D721Med (cell line): ENCODE data around the gene ADSS2.

ENCODE experiments used
- DNase-seq: peaks from one replicate; pipeline ENCODE4 v3.0.0; 2011; ENCODE audit warnings: low spot score; ENCODE audit not compliant: insufficient read length
- FAIRE-seq: peaks from 2 replicates; lab custom pipeline; 2011; peaks lifted over from hg19 to GRCh38; lab: Jason Lieb, UNC
- TF ChIP-seq, protein P1 (sequence below): IDR thresholded peaks from 2 replicates; pipeline ENCODE4 v1.5.1; 2012; ENCODE audit warnings: mild to moderate bottlenecking, control low read depth; ENCODE audit not compliant: insufficient read depth; ENCODE audit errors: missing control alignments

Gene ADSS2

DNA sequence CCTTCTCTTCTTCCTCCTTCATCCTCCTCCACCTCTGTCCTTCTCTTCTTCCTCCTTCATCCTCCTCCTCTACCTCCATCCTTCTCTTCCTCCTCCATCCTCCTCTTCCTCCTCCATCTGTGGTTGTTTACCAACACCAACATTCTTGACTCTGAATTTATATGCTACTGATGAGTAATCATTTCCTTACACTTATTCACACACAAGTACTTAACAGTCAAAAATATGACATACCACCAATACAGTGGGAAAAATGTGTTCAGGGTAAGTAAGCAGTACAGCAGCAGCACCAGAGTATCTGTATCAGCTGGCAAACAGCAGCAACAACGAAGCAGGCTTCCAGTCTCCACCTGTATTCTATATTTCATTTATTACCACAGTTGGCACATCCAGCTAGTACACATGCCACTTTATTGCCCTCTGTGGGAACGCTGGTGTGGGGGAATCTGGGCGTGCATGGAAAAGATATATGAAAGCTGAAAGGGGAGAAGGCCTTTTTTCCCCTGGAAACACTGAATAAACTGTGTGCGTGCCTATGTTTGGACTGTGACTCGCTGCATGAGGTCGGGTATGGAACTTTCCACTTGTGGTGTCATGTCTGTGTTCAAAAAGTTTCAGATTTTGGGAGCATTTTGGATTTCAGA, 16.0 kb downstream of the ADSS2 start:
- TF ChIP-seq, protein P1, sequence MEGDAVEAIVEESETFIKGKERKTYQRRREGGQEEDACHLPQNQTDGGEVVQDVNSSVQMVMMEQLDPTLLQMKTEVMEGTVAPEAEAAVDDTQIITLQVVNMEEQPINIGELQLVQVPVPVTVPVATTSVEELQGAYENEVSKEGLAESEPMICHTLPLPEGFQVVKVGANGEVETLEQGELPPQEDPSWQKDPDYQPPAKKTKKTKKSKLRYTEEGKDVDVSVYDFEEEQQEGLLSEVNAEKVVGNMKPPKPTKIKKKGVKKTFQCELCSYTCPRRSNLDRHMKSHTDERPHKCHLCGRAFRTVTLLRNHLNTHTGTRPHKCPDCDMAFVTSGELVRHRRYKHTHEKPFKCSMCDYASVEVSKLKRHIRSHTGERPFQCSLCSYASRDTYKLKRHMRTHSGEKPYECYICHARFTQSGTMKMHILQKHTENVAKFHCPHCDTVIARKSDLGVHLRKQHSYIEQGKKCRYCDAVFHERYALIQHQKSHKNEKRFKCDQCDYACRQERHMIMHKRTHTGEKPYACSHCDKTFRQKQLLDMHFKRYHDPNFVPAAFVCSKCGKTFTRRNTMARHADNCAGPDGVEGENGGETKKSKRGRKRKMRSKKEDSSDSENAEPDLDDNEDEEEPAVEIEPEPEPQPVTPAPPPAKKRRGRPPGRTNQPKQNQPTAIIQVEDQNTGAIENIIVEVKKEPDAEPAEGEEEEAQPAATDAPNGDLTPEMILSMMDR = no peak
- no peak for FAIRE-seq
- DNase-seq = no peak

DNA sequence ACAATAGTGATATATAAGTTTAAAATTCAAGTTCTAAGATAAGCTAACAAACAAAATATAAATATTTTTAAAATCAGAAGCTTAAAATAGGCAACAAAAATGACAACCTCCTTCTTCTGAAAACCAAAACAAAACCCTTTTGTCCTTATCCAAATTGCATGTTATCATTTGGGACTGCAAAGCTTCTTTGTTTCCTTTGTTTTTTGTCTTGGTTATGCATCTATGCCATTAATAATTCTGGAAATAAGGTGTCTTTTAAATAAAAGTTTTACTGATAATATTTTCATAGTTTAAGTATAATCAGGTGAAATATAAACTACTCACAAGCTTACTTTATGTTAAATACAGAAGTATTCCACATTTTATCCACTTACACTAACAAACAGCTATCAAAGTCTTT, 20.5 kb downstream of the ADSS2 start:
- TF ChIP-seq, protein P1 = no peak
- FAIRE-seq (peak; percentile 61), DNase-seq (no peak)

DNA sequence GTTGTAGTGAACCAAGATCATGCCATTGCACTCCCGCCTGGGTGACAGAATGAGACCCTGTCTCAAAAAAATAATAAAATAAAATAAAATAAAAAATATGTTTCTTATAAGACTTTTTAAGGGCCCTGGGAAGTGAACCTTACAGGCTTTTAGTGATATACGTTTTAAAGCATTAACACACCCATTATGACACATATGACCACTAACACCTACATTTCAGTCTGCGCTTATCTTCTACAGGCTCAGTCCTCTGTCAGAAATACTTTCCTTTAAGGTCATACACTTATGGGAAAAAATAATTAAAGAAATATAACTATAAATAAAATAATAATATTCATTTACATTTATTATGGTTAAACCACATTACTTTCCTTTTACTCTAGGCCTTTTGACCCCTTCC, 21.9 kb downstream of the ADSS2 start:
- DNase-seq (no peak), FAIRE-seq (no peak)
- TF ChIP-seq, protein P1 = no peak

GRCh38 chr1:244427647-244428046, 24.1 kb downstream of the ADSS2 start:
- no peak for DNase-seq
- FAIRE-seq = peak; percentile 95
- TF ChIP-seq, protein P1 = no peak

GRCh38 chr1:244424649-244425334, 26.9 kb downstream of the ADSS2 start:
- FAIRE-seq = no peak
- TF ChIP-seq, protein P1 = no peak
- DNase-seq = no peak

GRCh38 chr1:244422174-244422573, 29.5 kb downstream of the ADSS2 start:
- DNase-seq (no peak), FAIRE-seq (peak; percentile 67)
- TF ChIP-seq, protein P1 = no peak

DNA sequence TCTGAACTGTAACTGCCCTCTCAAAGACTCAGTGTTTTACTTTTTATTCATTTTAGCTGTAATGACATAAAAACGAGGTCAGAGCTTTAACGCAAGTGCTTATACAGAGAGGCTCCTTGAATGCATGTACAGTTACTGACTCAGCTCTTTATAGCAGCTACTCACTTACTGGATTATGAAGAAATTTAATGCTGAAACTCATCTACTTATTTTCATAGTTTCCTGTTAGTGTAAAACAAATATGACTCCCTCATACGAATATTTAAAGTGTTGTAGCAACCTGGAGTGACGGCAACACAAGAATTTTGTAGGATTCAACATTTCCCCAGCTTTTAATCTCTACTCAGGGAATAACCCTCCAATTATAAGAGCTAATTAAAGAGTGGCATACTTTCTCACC, 32.7 kb downstream of the ADSS2 start:
- DNase-seq (no peak), FAIRE-seq (peak; percentile 56)
- TF ChIP-seq, protein P1 = no peak
